ENCODE data around the gene SLC17A3. TPM values are rescaled to one million over a fixed set of nuclear protein-coding genes. Genes with fewer than 3 reads are reported as not detected.

SLC17A3 gene
- total RNA-seq, 1 donor from 2014 or later = not detected

DNA sequence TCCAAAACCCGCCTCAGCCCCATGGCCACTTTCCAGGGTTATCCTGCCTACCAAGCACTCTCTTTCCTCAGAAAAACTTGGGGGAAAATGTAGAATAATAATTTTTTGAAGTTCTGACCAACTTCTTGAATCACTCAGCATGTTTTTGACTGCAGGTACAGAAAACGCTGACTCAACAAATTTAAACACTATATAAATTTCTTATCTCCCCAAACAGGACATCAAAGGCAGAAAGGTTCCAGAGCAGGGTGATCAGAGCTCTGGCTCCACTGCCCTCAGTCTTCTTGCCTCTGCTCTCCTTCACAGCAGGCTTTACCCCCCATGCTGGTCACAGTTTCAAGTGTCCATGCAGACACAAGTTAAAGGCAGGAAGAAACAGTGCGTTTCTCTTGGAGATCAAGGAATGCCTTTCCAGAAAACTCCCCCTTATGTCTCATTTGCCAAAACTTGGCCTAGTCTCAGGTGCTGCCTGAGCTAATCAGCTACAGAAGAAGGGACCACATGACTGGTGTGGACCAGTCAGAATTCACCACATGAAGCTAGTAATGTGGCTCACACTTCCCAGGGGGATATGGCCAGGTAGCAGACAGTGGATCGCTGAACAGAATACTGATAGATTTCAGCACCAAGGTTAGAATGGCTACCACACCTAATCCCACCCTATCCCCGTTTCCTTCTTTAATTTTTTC is 24.4 kb upstream of the SLC17A3 start:
- DNase-seq = no peak
- no peak overlapping the region for H3K4me3 ChIP-seq
- no peaks in the 10 kb centered on the region for H3K36me3 ChIP-seq
- no peaks in the 10 kb centered on the region for H3K9me3 ChIP-seq
- H3K4me1 ChIP-seq = no peaks in the 10 kb centered on the region
- TF ChIP-seq, protein P1, sequence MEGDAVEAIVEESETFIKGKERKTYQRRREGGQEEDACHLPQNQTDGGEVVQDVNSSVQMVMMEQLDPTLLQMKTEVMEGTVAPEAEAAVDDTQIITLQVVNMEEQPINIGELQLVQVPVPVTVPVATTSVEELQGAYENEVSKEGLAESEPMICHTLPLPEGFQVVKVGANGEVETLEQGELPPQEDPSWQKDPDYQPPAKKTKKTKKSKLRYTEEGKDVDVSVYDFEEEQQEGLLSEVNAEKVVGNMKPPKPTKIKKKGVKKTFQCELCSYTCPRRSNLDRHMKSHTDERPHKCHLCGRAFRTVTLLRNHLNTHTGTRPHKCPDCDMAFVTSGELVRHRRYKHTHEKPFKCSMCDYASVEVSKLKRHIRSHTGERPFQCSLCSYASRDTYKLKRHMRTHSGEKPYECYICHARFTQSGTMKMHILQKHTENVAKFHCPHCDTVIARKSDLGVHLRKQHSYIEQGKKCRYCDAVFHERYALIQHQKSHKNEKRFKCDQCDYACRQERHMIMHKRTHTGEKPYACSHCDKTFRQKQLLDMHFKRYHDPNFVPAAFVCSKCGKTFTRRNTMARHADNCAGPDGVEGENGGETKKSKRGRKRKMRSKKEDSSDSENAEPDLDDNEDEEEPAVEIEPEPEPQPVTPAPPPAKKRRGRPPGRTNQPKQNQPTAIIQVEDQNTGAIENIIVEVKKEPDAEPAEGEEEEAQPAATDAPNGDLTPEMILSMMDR (IDR thresholded peaks at IDR 0.05) = no peak
- H3K27me3 ChIP-seq (ENCODE audit: low read depth) = no peaks in the 10 kb centered on the region
- H3K27ac ChIP-seq = no peak overlapping the region
- intact Hi-C loops (cut with DNase I) = no loop called here
- no peak for ATAC-seq

DNA sequence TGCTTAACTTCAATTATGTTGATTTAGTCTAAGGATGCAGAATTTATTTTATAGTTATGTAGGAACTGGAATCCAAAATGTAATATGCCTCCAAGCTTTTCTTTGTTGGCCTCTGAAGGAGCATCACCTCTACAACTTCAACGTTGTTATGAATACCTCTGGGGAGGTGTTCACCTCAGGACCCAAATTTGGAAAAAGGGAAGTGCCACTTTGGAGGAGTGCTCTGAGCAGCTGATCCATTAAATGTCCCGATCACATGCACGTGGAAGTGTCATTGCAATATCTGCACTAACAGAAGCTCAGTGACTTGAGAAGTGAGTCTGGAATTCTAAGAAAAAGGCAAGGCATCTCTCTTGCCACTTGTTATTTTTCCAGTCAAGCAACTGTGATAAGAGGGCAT is 22.2 kb upstream of the SLC17A3 start:
- TF ChIP-seq, protein P1 (IDR thresholded peaks at IDR 0.05) = no peak
- DNase-seq = no peak
- Histone ChIP-seq H3K36me3 (no peaks in the 10 kb centered on the region), H3K27me3 (ENCODE audit: low read depth) (no peaks in the 10 kb centered on the region), H3K4me3 (no peak overlapping the region), H3K27ac (no peak overlapping the region), H3K9me3 (no peaks in the 10 kb centered on the region), H3K4me1 (no peaks in the 10 kb centered on the region)
- intact Hi-C loops (cut with DNase I) = no loop called here
- ATAC-seq = no peak

DNA sequence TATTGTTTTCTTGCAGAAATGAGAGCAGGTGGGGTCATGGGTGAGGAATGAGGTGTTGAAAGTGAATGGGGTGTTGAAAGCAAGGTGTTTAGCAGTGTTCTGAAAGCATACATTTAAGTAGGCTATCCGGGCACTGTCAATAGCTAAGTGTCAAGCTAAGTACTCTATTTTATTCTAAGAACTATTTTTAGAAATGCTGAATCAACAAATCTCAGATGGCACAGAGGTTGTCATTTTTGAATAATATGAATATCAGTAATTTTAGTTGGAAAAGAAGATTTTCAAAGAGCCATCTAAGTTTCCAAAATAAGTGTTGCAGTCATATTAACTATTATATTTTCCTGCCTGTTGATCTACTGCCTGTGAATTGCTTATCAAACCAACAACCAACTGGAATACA is 21.7 kb upstream of the SLC17A3 start:
- H3K4me3 ChIP-seq = no peak overlapping the region
- DNase-seq (no peak), ATAC-seq (no peak)
- H3K36me3 ChIP-seq = no peaks in the 10 kb centered on the region
- intact Hi-C loops (cut with DNase I) = no loop called here
- no peak overlapping the region for H3K27ac ChIP-seq
- H3K9me3 ChIP-seq = no peaks in the 10 kb centered on the region
- H3K27me3 ChIP-seq (ENCODE audit: low read depth) = no peaks in the 10 kb centered on the region
- no peaks in the 10 kb centered on the region for H3K4me1 ChIP-seq
- TF ChIP-seq, protein P1 (IDR thresholded peaks at IDR 0.05) = no peak

DNA sequence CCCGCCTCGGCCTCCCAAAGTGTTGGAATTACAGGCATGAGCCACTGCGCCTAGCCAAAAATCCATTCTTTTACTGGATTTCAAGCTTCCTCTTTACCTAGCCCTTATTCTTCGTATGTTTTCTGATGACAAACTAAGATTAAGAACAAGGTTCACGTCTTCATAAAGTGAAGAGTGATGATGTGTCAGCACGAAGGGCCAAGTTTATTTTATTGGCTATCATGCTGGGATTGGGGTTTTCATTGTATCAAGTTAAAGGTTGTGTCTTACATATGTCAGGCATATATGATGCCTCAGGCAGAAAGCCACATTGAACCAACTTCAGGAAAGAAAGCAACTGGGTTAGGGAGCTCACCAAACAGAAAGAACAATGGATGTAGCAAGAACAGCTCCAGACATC is 19.7 kb upstream of the SLC17A3 start:
- H3K4me1 ChIP-seq = no peaks in the 10 kb centered on the region
- H3K4me3 ChIP-seq = no peak overlapping the region
- intact Hi-C loops (cut with DNase I) = no loop called here
- H3K27me3 ChIP-seq (ENCODE audit: low read depth) = no peaks in the 10 kb centered on the region
- no peaks in the 10 kb centered on the region for H3K9me3 ChIP-seq
- ATAC-seq (no peak), DNase-seq (no peak)
- TF ChIP-seq, protein P1 (IDR thresholded peaks at IDR 0.05) = no peak
- H3K36me3 ChIP-seq = no peaks in the 10 kb centered on the region
- no peak overlapping the region for H3K27ac ChIP-seq

DNA sequence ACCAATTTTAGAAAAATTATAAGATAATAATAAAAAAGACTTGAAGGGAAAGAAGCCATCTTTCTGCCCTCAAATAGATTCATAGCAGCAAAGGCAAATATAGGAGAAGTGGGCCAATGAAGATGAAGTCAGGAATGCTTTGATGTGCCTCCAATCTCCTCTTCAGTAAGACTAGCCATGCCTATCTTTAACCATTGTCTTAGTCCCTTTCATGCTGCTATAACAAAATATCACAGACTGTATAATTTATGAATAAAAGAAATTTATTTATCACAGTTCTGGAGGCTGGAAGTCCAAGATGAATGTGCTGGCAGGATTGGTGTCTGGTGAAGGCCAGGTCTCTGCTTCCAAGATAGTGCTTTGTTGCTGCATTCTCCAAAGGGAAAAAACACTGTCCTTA is 18.8 kb upstream of the SLC17A3 start:
- no peaks in the 10 kb centered on the region for H3K27me3 ChIP-seq (ENCODE audit: low read depth)
- no peak for ATAC-seq

More for the DNA sequence above, 18.8 kb upstream of the SLC17A3 start:
- H3K4me1 ChIP-seq = no peaks in the 10 kb centered on the region
- H3K4me3 ChIP-seq = no peak overlapping the region
- no peaks in the 10 kb centered on the region for H3K9me3 ChIP-seq
- intact Hi-C loops (cut with DNase I) = no loop called here
- no peak overlapping the region for H3K27ac ChIP-seq
- no peak for DNase-seq
- TF ChIP-seq, protein P1 (IDR thresholded peaks at IDR 0.05) = no peak
- H3K36me3 ChIP-seq = no peaks in the 10 kb centered on the region
